ENCODE data around the gene PKMYT1.

Gene PKMYT1

DNA sequence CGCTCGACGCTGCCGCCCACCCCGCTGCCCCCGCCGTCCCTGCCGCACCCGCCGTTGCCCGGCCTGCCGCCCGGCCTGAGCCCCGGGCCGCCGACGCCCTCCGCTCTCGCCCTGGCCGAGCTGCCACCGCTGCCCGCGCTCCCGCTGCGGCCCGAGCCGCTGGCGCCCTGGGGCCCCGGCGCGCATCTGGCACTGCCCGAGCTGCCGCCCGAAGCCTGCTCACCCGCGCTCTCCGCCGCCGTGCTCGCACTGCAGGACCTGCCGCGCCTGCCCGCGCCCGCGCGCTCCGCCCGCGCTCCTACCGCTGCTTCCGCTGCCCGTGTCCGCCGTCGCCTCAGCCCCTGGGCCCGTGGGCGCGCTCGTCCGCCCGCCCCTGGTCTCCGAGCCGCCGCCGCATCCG is 24.1 kb upstream of the PKMYT1 start:
- Histone ChIP-seq H3K27ac (ENCODE audit: low read depth, low read length) (no peak overlapping the region), H4K20me1 (ENCODE audit: control insufficient read depth, insufficient read depth, low read depth, low read length) (no peaks in the 10 kb centered on the region), H3K36me3 (ENCODE audit: control insufficient read depth, low read length) (no peaks in the 10 kb centered on the region), H3K4me3 (ENCODE audit: low read length) (no peak overlapping the region), H3K27me3 (ENCODE audit: control insufficient read depth, low read length) (peaks cover 45% of the 10 kb centered on the region), H3K4me1 (ENCODE audit: control insufficient read depth, low read length) (peaks cover 21% of the 10 kb centered on the region), H3K9me3 (ENCODE audit: control insufficient read depth, insufficient read depth, low read length) (no peaks in the 10 kb centered on the region), H3K9me2 (replicated peaks; ENCODE audit: control insufficient read depth, low read length) (no peaks in the 10 kb centered on the region), H3F3A (ENCODE audit: control insufficient read depth, insufficient read depth) (no peaks in the 10 kb centered on the region), H3K79me2 (ENCODE audit: control insufficient read depth, low read length) (no peaks in the 10 kb centered on the region), H3K4me2 (ENCODE audit: low read length) (no peak overlapping the region)
- TF ChIP-seq CTCF (IDR thresholded peaks at IDR 0.05; ENCODE audit: low read depth, low read length, poor library complexity, severe bottlenecking): no peak
- no peak for TF ChIP-seq EZH2phosphoT487 (IDR thresholded peaks at IDR 0.05; ENCODE audit: borderline replicate concordance, low read length)

DNA sequence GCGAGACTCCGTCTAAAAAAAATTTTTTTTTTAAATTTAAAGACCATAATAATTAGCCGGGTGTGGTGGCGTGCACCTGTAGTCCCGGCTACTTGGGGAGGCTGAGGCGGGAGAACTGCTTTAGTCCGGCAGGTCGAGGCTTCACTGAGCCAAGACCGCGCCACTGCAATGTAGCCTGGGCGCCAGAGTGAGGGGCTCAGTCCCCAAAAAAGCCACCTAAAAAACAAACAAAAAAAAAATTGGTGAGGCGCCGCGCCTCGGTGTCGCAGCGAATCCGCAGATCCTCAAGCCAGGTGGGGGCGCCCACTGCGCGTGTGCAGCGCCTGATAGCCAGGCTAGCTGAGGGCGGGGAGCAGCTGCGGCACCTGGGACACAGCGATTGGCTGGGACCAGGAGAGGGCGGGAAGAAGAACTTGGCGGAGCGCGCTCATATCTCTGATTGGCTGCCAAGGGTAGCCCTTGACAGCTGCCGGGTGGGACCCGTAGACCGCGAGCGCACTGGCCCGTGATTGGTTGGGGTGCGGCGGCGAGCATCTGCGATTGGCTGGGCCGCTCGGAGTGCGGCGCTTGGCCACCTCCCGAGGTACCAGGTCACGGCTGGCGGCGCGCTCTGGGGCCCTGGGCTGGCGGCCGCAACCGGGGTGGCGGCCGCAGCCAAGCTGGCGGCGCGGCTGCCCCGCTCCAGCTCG is 23.5 kb upstream of the PKMYT1 start:
- Histone ChIP-seq H3K4me2 (ENCODE audit: low read length) (peak overlapping the region; percentile 31), H3K27me3 (ENCODE audit: control insufficient read depth, low read length) (peaks cover 47% of the 10 kb centered on the region), H3F3A (ENCODE audit: control insufficient read depth, insufficient read depth) (no peaks in the 10 kb centered on the region), H3K36me3 (ENCODE audit: control insufficient read depth, low read length) (no peaks in the 10 kb centered on the region), H3K27ac (ENCODE audit: low read depth, low read length) (no peak overlapping the region), H3K4me1 (ENCODE audit: control insufficient read depth, low read length) (peaks cover 21% of the 10 kb centered on the region), H3K79me2 (ENCODE audit: control insufficient read depth, low read length) (no peaks in the 10 kb centered on the region), H3K9me2 (replicated peaks; ENCODE audit: control insufficient read depth, low read length) (no peaks in the 10 kb centered on the region), H3K4me3 (ENCODE audit: low read length) (peak overlapping the region; percentile 42), H4K20me1 (ENCODE audit: control insufficient read depth, insufficient read depth, low read depth, low read length) (no peaks in the 10 kb centered on the region), H3K9me3 (ENCODE audit: control insufficient read depth, insufficient read depth, low read length) (no peaks in the 10 kb centered on the region)
- peak; percentile 72 for TF ChIP-seq CTCF (IDR thresholded peaks at IDR 0.05; ENCODE audit: low read depth, low read length, poor library complexity, severe bottlenecking)
- TF ChIP-seq EZH2phosphoT487 (IDR thresholded peaks at IDR 0.05; ENCODE audit: borderline replicate concordance, low read length): no peak

DNA sequence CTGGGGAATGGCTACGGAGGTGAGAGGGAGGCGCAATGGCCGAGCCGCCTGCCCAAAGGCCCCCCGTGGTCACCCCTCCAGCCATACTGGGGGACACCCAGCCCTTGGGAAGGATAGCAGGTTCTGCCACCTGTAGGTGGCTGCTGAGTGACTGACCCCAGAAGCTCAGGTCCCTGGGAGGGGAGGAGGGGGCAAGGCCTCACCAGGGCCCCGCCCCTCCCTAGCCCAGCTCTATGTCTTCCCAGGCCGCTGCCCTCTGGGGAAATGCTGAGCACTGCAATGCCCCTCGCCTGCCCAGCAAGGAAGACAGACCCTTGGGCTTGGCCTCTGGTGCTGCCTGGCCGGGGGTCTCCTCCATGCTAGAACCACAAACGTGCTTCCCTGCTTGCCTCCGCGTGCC is 21.1 kb upstream of the PKMYT1 start:
- Histone ChIP-seq H3K27ac (ENCODE audit: low read depth, low read length) (no peak overlapping the region), H3K9me3 (ENCODE audit: control insufficient read depth, insufficient read depth, low read length) (no peaks in the 10 kb centered on the region), H3K79me2 (ENCODE audit: control insufficient read depth, low read length) (no peaks in the 10 kb centered on the region), H3K36me3 (ENCODE audit: control insufficient read depth, low read length) (no peaks in the 10 kb centered on the region), H4K20me1 (ENCODE audit: control insufficient read depth, insufficient read depth, low read depth, low read length) (no peaks in the 10 kb centered on the region), H3F3A (ENCODE audit: control insufficient read depth, insufficient read depth) (no peaks in the 10 kb centered on the region), H3K27me3 (ENCODE audit: control insufficient read depth, low read length) (peaks cover 42% of the 10 kb centered on the region), H3K4me2 (ENCODE audit: low read length) (no peak overlapping the region), H3K9me2 (replicated peaks; ENCODE audit: control insufficient read depth, low read length) (no peaks in the 10 kb centered on the region), H3K4me1 (ENCODE audit: control insufficient read depth, low read length) (peaks cover 4% of the 10 kb centered on the region; the same call in 1 of the 2 replicates), H3K4me3 (ENCODE audit: low read length) (no peak overlapping the region)
- TF ChIP-seq CTCF (IDR thresholded peaks at IDR 0.05; ENCODE audit: low read depth, low read length, poor library complexity, severe bottlenecking) (no peak), EZH2phosphoT487 (IDR thresholded peaks at IDR 0.05; ENCODE audit: borderline replicate concordance, low read length) (no peak)

Data from DOHH2 (cell line).